ENCODE data around the gene CNTRL.

The CNTRL gene

DNA sequence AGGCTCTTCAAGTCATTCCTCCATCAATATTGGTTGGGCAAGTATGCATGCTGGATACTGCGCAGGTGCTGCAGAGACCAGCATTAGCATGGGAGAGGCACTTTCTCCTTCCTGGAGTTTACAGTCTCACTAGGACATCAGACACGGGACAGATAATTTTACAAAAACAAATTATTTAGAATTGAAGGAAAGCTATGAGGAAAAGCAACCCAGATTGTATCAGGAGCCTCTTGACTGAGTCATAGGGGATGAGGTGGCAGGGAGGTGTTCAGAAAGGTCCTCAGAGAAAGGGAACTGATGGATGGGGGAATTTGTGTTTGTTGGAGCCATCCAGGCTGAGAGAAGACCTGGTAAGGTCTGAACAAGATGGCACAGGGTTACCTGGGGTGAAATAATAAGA is 151.4 kb downstream of the CNTRL start:
- no peak for DNase-seq (ENCODE audit: low read depth)
- TF ChIP-seq, protein P1, sequence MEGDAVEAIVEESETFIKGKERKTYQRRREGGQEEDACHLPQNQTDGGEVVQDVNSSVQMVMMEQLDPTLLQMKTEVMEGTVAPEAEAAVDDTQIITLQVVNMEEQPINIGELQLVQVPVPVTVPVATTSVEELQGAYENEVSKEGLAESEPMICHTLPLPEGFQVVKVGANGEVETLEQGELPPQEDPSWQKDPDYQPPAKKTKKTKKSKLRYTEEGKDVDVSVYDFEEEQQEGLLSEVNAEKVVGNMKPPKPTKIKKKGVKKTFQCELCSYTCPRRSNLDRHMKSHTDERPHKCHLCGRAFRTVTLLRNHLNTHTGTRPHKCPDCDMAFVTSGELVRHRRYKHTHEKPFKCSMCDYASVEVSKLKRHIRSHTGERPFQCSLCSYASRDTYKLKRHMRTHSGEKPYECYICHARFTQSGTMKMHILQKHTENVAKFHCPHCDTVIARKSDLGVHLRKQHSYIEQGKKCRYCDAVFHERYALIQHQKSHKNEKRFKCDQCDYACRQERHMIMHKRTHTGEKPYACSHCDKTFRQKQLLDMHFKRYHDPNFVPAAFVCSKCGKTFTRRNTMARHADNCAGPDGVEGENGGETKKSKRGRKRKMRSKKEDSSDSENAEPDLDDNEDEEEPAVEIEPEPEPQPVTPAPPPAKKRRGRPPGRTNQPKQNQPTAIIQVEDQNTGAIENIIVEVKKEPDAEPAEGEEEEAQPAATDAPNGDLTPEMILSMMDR (IDR thresholded peaks at IDR 0.05; ENCODE audit: low read depth, low read length, missing control alignments): no peak

More for the DNA sequence above, 151.4 kb downstream of the CNTRL start:
- H3K4me3 ChIP-seq (ENCODE audit: low read depth, low read length): no peak overlapping the region
